ENCODE measurements around the gene DNAJB12.
A peak's percentile ranks its signal among the peaks of the same experiment; 100 is the strongest.

The DNAJB12 gene

DNA sequence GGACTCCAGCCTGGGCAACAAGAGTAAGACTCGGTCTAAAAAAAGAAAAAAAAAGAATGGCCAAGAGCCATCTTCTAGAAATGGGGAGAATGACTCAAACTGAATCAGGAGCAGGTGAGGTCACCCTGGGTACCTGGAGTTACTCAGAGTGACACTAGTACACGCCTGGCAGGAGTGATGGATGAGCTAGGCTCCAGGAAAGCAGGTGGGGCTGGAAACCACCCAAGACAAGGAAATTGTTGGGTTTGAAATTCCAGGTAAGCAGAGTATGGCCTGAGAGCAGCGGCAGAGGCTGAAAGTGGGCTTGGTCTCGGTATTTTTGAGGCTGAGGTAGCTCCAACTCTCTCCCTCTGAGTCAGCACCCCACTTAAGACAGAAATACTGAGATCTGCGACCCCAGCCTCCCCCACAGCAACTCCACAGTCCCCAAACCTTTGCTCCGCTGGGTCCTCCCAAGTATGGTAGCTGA, 62.5 kb downstream of the DNAJB12 start:
- peak; percentile 46 for ATAC-seq
- DNase-seq: peak; percentile 67

DNA sequence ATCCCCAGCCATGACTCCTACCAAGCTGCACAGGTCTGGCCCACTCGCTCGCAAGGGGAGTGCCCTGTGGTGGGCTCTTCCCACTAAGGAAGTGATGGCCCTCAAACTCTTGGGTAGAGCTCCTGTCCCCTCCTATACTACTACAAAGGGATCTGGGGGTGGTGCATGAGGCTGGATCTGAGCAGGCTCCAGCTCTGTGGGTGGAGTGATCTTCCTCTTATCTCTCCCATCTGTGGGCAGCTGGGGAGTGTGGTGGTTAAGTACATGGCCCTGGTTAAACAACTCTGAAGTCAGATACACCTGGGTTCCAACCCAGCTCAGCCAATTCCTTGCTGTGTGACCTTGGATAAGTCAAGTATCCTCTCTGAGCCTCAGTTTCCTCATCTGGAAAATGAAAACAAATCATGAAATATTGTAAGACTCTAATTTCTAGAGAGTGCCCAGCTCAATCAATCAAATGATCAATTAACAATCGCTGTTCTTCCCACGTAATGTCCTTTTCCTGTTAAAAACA, 63.6 kb downstream of the DNAJB12 start:
- ATAC-seq (peak; percentile 60), DNase-seq (peak; percentile 50)

DNA sequence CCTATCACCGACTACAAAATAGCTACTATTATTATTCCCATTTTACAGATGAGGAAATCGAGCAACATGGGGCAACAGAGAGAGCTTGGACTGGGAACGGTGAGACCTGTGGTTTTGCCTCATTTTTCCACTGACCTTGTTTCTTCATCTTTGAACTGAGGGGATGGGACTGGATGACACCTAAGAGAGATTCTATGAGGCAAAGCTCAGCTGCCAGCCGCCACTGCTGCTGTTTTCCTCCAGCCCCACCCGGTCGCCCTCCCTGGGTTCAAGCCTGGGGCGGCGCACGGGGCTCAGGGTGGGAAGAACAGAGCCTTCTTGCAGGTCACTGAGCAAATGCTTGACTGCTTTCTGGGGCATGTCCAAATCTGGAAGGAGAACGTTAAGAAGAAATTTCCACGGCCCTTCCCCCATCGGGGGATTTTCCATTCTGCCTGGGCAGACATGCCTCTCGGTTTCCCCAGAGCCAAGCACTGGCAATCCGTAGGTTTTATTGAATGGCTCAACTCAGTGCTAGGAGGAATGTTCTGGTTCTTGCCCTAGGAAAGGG, 68.7 kb downstream of the DNAJB12 start:
- ATAC-seq (no peak), DNase-seq (no peak)

DNA sequence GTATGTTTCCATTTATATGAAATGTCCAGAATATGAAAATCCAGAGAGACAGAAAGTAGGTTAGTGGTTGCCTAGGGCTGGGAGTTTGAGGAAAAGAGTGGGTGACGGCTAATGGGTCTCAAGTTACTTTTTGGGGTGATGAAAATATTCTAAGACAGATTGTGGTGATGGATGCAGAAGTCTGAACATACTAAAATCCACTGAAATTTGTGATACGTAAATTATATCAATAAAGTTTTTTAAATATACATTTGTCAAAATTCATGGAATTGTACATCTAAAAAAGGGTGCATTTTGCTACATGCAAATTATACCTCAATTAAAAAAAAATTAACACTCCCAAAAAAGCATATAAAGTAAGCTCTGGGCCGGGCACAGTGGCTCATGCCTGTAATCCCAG, 71.6 kb downstream of the DNAJB12 start:
- DNase-seq (no peak), ATAC-seq (no peak)
